ENCODE measurements around the gene STRADA.

Gene STRADA, protein sequence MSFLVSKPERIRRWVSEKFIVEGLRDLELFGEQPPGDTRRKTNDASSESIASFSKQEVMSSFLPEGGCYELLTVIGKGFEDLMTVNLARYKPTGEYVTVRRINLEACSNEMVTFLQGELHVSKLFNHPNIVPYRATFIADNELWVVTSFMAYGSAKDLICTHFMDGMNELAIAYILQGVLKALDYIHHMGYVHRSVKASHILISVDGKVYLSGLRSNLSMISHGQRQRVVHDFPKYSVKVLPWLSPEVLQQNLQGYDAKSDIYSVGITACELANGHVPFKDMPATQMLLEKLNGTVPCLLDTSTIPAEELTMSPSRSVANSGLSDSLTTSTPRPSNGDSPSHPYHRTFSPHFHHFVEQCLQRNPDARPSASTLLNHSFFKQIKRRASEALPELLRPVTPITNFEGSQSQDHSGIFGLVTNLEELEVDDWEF

GRCh38 chr17:63741408-63742173 lies at the start of gene STRADA:
STRADA (minus strand) TSS chr17:63741799; CDS start chr17:63728369, 13,430 bp downstream.
- peak; percentile 96 for DNase-seq (ENCODE audit: low spot score)

GRCh38 chr17:63790057-63790456 lies 48.5 kb upstream of the STRADA start:
- DNase-seq (ENCODE audit: low spot score), result no peak

GRCh38 chr17:63786971-63787711 lies 45.5 kb upstream of the STRADA start:
- no peak for DNase-seq (ENCODE audit: low spot score)

DNA sequence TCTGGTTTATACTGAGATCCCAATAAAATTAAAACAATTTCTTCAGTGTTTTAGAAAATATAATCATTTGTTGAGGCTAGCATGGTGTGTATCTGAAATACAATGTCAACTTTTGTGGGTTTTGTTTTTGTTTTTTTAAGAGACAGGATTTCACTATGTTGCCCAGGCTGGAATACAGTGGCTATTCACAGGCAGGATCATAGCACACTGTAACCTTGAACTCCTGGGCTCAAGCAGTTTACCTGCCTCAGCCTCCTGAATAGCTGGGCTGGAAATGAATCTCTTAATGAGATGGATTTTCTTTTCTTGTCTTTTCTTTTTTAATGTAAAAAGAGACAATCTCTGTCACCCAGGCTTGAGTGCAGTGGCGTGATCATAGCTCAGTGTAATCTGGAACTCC lies 44.5 kb upstream of the STRADA start:
- DNase-seq (ENCODE audit: low spot score), result no peak

- no peak for DNase-seq (ENCODE audit: low spot score)
Observed at GRCh38 chr17:63785556-63785955, 44.0 kb upstream of the STRADA start.

DNA sequence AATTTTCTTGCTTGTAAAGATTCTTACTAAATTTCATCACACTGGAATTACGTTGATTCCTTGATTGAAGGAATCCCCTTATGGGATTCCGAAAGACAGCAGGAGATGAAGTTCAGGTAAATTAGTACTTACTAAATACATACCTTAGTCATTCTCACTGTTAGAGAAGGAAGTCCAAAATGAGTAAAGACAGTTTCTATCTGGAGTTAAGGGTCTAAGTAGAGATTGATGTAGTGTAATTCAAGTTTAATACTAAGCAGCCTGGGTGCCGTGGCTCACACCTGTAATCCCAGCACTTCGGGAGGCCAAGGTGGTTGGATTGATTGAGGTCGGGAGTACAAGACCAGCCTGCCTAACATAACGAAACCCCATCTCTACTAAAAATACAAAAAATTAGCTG lies 41.9 kb upstream of the STRADA start:
- no peak for DNase-seq (ENCODE audit: low spot score)

DNA sequence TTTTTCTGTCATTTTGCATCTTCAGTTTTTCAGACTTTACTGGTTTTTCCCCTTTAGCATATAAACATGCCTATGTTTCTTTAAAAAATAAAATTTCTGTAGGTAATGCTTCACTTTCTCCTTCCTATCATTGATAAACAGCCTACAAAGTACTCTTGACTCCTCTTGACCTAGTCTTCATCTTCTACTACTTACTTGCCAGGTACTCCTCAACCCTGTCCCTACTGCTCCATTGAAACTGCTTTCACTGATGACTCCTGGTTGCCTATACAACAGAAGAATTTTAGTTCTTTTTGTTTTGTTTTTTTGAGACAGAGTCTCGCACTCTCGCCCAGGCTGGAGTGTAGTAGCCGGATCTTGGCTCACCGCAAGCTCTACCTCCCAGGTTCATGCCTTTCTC lies 39.3 kb upstream of the STRADA start:
- DNase-seq (ENCODE audit: low spot score), result no peak

DNA sequence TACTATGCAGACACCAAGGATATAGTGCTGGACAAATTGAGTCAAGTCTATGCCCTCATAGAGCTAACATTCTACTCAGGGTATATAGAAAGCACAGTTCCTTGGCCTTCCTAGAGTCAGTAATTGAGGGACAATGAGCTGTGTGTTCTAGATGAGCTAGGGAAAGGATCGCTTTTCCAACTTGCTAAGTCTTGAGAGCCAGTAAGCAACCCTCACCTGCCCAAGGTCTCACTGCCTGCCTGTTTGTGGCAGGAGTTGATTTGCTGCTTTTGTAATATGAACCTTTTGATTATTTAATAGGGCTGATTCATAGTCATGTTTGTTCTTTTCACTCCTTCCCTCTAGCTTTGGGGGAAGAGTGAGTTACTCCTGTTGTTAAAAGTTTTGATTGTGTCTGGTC lies 38.9 kb upstream of the STRADA start:
- no peak for DNase-seq (ENCODE audit: low spot score)

- no peak for DNase-seq (ENCODE audit: low spot score)
Observed at GRCh38 chr17:63775420-63775819, 33.8 kb upstream of the STRADA start.

DNA sequence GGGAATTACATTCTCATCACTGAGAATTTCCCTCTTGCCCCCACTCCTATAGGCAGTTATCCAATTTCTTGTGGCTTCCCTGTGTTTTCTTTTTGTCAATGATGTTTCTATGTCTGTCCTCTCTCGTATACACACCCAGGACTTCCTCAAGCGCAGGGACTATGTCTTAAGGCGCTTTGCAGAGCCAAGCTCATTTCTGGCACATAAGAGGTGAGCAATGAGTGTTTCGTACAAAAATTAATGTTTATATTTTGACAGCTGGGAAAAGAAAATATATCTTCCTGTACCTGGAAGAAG lies 33.3 kb upstream of the STRADA start:
- DNase-seq (ENCODE audit: low spot score), result peak; percentile 19

DNA sequence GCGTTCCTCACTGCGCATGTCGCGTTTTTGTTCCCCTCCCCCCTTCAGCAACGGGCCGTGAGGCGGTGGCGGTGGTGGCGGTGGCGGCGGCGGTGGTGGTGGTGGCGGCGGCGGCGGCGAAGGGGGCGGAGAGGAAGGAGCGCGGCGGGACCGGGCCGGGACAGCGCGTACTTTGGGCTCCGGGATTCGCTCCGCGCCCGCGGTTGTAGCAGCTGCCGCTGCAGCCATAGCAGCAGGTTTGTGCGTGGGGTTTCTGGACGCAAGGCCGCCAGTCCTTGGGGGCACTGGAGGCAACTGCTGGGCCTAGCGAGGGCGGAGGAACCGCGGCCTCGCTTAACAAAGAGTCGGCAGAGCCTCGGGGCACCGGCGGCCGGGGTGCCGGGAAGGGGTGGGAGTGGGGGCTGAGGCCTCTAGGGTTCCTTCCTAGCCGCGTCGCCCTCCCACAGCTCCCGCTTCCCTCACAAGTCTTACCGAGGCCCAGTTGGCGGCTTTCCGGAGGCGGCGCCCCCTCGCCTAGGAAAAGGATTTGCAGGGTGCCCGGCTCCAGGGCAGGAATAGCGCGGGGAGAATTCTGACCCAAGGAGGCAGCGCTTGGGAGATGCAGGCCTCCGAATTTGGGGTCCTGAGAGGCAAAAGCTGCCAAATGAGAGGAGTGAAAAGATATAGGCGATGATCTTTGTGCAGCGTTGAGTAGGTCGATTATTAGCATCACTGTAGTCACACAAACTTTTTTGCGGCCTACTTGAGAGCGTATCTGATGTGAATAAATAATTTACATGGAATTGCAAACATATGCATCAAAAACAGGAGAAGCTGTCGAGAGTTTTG lies 32.8 kb upstream of the STRADA start, which contains the start of gene DDX42:
DDX42 (plus strand) TSS at position 30 of the 828 bp plus-strand sequence. CDS start 12,880 bp downstream, outside the sequence.
- peak; percentile 25 for DNase-seq (ENCODE audit: low spot score)

DNA sequence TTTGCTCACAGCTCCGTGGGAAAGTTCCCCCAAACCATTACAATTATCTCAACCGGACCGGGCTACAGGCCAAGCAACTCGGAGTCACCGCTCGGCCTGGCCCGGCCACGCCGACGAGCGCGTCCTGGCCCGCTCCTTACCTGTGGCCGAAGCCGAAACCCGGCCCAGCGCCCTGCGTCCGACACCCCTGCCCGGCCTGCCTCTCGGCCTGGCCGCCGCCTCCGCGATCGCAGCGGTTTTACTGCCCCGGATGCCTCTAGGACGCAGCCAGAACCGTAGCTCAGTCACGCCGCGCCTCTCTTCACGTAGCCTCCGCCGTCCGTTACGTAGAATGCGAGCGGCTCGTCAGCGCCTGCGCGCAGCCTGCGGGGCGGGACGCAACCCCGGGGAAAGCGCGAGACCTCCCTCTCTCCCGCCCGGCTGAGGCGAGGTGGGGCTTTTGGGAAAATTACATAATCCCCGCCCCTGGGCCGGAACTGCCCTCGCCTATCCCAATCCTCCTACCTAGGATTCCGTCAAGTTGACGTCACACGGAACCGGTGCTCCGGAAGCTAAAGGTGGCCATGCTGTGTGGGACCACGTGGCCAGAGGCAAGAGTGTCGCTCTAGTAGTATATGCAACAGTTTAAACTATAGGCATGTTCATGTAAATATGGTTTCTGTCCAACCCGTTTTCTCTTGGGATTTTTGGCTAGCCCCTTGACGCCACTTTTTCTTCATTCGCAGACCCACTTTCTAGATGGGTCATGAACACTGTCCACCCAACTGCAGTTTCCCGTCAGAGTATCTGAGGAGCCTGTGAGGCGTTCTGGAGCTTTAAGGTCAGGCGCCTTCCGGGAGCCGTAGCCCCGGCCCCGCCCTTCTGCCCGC lies 31.9 kb upstream of the STRADA start, which contains the start of gene CCDC47:
CCDC47 (minus strand) TSS at position 326 of the 869 bp plus-strand sequence. CDS start 7,422 bp downstream, outside the sequence.
- peak; percentile 100 for DNase-seq (ENCODE audit: low spot score)

DNA sequence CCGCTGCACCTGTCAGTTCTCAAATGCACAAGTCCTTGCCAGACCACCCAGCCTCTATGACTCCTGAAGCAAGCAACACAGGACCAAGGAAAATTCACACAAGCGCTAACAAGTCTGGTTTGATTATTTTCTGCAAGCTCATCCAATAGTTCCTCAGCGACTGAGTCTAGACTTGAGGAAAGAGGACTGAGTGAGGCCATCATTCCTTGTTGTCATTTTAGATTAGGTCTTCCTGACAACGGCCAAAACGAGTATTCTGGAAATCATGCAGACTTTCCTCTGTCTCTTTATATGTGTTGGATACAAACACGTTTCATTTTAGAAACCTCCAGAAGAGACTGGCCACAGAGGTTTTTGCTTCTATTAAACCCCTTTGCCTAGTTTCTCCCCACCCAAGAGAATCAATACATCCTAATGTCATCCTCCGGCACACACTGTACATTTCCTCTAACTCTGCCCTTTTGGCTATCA lies 31.2 kb upstream of the STRADA start:
- peak; percentile 53 for DNase-seq (ENCODE audit: low spot score)

DNA sequence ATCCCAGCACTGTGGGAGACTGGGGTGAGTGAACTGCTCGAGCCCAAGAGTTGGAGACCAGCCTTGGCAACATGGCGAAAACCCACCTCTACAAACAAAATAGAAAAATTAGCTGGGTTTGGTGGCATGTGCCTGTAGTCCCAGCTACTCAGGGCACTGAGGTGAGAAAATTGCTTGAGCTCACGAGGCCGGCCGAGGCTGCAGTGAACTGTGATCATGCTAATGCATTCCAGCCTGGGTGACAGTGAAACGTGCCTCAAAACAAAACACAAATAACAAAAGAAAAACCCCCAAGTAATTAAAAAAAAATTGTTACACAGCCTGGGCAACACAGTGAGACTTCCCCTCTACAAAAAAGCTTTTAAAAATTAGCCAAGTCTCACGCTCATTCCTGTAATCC lies 26.8 kb upstream of the STRADA start:
- no peak for DNase-seq (ENCODE audit: low spot score)

DNA sequence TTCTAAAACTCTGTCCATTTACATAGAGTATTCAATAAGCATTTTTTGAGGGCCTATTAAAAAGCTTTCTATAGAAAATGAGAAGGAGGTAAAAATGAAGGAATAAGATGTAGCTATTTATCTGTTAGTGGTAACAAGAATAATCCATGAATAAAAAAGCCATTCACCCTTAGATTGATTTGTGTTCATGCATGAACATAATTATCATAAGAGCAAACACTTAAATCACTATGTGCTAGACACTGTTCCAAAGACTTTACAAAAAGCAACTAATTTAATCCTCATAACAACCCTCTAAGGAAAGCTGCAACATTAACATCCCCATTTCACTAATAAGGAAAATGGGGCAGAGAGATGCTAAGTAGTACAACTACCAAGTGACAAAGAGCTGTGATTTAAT lies 25.2 kb upstream of the STRADA start:
- DNase-seq (ENCODE audit: low spot score), result no peak

- no peak for DNase-seq (ENCODE audit: low spot score)
Observed at GRCh38 chr17:63764716-63765115, 23.1 kb upstream of the STRADA start.

DNA sequence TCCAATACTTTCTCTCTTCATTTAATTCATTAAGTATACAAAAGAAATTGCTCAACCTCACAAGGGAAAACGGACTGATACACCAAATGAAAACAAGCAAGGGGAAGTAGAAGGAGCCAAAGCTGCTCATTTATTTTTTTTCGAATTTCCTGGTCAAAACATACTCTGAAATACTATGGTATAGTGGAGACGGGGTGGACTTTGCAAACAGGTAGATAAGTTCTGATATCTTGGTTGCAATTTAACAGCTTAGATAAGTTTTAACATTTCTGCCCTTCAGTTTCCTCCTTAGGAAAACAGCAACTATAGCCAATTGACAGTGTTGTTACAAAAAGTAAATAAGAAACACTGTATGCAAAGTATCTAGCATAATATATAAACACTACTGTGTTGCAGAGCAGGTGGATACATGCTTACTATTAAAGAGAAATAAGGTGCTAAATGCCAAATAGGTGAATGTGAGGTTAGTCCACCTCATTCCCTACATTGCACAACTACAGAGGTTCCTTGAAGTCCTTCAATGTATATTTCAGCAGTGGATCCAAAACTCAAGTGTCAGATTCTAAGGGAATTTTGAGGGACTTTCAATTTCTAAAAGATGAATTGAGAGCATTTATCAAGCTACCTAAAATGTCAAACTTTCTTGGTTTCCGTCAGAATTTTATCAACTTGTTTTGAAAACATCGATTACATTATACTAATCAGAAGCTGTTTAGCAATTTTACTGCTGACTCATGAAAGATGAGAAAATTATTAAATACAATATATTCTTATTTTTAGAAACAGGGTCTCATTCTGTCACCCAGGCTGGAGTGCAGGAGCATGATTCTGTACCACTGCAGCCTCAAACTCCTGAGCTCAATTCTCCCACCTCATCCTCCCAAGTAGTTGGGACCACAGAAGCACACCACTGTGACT lies 20.8 kb upstream of the STRADA start:
- no peak for DNase-seq (ENCODE audit: low spot score)

DNA sequence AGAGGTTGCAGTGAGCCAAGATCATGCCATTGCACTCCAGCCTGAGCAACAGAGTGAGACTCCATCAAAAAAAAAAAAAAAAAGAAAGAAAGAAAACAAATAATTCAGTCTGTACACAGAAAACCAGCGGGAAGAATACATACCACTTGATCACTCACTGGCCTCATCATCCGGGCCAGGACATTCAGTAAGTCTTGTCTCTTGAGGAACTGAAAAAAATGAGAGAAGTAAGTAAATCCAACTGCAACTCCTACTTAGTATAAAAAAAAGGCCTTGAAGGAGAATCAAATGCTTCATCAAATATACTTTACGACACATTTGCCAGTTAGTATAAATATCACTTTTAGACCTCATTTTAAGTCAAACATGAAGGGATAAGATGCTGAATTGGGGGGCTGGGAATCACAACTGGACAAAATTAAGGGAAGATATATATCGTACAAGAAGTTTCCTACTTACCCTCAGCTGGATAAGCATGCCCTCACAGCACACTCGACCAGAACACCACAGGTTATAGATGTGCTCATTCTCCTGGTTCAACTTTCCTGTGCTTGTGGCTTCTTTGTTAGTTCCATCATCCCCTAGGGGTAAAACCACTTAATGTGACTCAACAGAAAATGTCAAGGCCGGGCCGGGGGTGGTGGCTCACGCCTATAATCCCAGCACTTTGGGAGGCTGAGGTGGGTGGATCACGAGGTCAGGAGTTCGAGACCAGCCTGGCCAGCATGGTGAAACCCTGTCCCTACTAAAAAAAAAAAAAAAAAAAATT lies 19.4 kb upstream of the STRADA start:
- DNase-seq (ENCODE audit: low spot score), result no peak

- no peak for DNase-seq (ENCODE audit: low spot score)
Observed at GRCh38 chr17:63758428-63758827, 16.8 kb upstream of the STRADA start.

All from pons (tissue), 1 donor.